Heart left ventricle (tissue), 13 donors: ENCODE results near the gene SLC5A4.

ENCODE experiments used
- POLR2A ChIP-seq, 2 donors: fragments of 450-650 bp; IDR thresholded peaks; one replicate each; pipeline ENCODE4 v1.6.1; 2017; ENCODE audit warnings: antibody characterized with exemption in 2 of 2, mild to moderate bottlenecking in 2 of 2, moderate library complexity in 2 of 2
- TF ChIP-seq, protein P1 (sequence below), 12 donors: fragments of 200-600 bp; sonication (generic) in 4 of 12; IDR thresholded peaks; one replicate each; pipeline versions ENCODE4 v1.5.0 to v1.8.0; 2018 to 2022; ENCODE audit warnings: antibody characterized with exemption in 12 of 12, mild to moderate bottlenecking in 5 of 12
- donor health status: ischemic (EF 13 %, LVEDD 7.1; RV severe dilation, severe dysfunction).
- donor health status: DM: no; HTN: yes; CAD: no.
- donor health status: DM: no; HTN: no; CAD: no.
- donor health status: ischemic (EF 25% LVEDD 6.9; RV normal size, moderate dysfunction).
- donor health status: ischemic (EF 25% LVEDD 5.7; RV mildly dilated, moderate dysfunction).
- donor health status: ischemic (EF 35%, LVEDD 5.7; RV mildly dilated, moderate dysfunction).
- donor health status: nonischemic (EF 11% LVEDD 7.7; RV severe dilation, severe dysfunction).
- donor health status: DM: yes; HTN: yes; CAD: no.
- donor health status: PGD.
- donor health status: ischemic (EF 29% LVEDD 5.4; RV normal size, mild dysfunction).
- donor health status: nonischemic (EF 23%, LVEDD 6.1; RV moderate dilation, normal function).

DNA sequence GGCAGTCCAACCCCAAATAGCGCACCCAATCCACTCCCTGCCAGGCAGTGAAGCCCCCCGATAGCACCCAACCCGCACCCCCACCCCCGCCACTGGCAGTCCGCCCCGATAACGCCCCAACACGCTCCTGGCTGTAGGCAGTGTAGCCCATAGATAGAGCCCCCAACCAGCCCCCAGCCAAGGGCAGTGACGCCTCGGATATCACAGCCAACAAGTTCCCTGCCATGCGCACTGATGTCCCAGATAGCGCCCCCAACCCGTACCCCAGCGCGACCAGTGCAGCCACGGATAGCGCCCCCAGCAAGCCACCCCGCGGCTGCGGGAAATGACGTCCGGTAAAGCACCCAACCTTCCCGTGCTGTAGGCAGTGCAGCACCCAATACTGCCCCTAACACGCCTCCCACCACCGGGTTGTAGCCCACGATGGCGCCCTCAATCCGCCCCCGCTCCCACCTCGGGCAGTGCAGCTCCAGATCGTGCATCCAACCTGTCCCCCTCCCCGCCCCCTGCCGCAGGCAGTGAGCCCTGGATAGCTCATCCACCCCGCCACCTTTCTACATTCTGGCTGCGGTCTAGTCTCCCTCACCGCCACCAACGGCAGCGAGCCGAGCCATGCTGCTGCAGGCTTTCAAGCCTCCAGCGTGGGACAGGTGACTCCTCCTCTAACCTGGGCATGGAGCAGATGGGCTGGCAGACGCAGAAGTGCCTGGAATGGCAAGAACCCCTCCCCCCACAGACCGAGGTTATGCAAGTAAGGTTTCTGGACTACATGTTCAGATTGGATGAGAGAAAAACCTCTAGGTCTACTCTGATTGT, 50.9 kb downstream of the SLC5A4 start:
- TF ChIP-seq, protein P1, sequence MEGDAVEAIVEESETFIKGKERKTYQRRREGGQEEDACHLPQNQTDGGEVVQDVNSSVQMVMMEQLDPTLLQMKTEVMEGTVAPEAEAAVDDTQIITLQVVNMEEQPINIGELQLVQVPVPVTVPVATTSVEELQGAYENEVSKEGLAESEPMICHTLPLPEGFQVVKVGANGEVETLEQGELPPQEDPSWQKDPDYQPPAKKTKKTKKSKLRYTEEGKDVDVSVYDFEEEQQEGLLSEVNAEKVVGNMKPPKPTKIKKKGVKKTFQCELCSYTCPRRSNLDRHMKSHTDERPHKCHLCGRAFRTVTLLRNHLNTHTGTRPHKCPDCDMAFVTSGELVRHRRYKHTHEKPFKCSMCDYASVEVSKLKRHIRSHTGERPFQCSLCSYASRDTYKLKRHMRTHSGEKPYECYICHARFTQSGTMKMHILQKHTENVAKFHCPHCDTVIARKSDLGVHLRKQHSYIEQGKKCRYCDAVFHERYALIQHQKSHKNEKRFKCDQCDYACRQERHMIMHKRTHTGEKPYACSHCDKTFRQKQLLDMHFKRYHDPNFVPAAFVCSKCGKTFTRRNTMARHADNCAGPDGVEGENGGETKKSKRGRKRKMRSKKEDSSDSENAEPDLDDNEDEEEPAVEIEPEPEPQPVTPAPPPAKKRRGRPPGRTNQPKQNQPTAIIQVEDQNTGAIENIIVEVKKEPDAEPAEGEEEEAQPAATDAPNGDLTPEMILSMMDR (IDR thresholded peaks at IDR 0.05) = no peak
- TF ChIP-seq POLR2A (IDR thresholded peaks at IDR 0.05) = no peak
